H1 (cell line): ENCODE measurements around the gene UBAP1L. TPM values are rescaled to one million over a fixed set of nuclear protein-coding genes. Genes with fewer than 3 reads are reported as not detected.
A peak's percentile ranks its signal among the peaks of the same experiment; 100 is the strongest.

Source experiments
- CTCF ChIA-PET: fragments of 300-600 bp; sonication (Branson Sonifier 250); formaldehyde crosslinking; loops from one replicate; lab custom pipeline; 2021; ENCODE audit not compliant: partially characterized antibody; lab: Charles Lee
- POLR2A ChIA-PET: fragments of 300-600 bp; sonication (Branson Sonifier 250); formaldehyde crosslinking; loops from one replicate; lab custom pipeline; 2021; ENCODE audit warnings: inconsistent platforms; ENCODE audit not compliant: partially characterized antibody; lab: Charles Lee
- DNase-seq, 2 experiments: peaks; one replicate each; pipeline versions ENCODE4 v3.0.0 to v3.0.0-alpha.2; 2010 to 2022; ENCODE audit warnings: low spot score in 2 of 2, low read depth in 1 of 2, mixed read lengths in 1 of 2
- FAIRE-seq: peaks from 2 replicates; lab custom pipeline; 2011; peaks lifted over from hg19 to GRCh38; lab: Jason Lieb, UNC
- H2AFZ ChIP-seq: 2 replicates; pipeline ENCODE4 v1.8.1; 2012; ENCODE audit warnings: low read length, inconsistent platforms
- H2AK5ac ChIP-seq: 2 replicates; pipeline ENCODE4 v1.6.1; 2013; ENCODE audit warnings: low read depth, low read length
- H2BK120ac ChIP-seq: replicated peaks from 2 replicates; pipeline ENCODE3; 2013; ENCODE audit warnings: low read depth, low read length, inconsistent platforms
- H2BK12ac ChIP-seq: 2 replicates; pipeline ENCODE4 v1.6.1; 2013; ENCODE audit warnings: low read depth, low read length
- H2BK15ac ChIP-seq: 2 replicates; pipeline ENCODE4 v1.6.1; 2013; ENCODE audit warnings: low read length
- H2BK20ac ChIP-seq: 2 replicates; pipeline ENCODE4 v1.6.1; 2013; ENCODE audit warnings: low read length
- H2BK5ac ChIP-seq: 2 replicates; pipeline ENCODE4 v1.6.1; 2013; ENCODE audit warnings: low read depth, low read length
- H3K14ac ChIP-seq: 2 replicates; pipeline ENCODE4 v1.6.1; 2013; ENCODE audit warnings: inconsistent platforms; ENCODE audit not compliant: insufficient read length
- H3K18ac ChIP-seq: 2 replicates; pipeline ENCODE4 v1.6.1; 2013; ENCODE audit warnings: low read length; ENCODE audit errors: extremely low read depth
- H3K23ac ChIP-seq: 2 replicates; pipeline ENCODE4 v1.6.1; 2013; ENCODE audit warnings: inconsistent platforms; ENCODE audit not compliant: insufficient read length
- H3K23me2 ChIP-seq: 2 replicates; pipeline ENCODE4 v1.6.1; 2013; ENCODE audit warnings: low read depth, low read length
- H3K27ac ChIP-seq: 2 replicates; pipeline ENCODE4 v1.6.1; 2011; ENCODE audit warnings: low read depth, low read length, inconsistent platforms
- H3K27me3 ChIP-seq, 4 experiments: replicated peaks in 1 of 4; 1 replicate in 1 of 4; 2 replicates in 3 of 4; pipeline versions ENCODE4 v1.6.1 to v1.8.1; 2011 to 2013; ENCODE audit warnings: low read length in 3 of 4, mild to moderate bottlenecking in 3 of 4, inconsistent platforms in 2 of 4, mixed read lengths in 2 of 4, moderate library complexity in 1 of 4; ENCODE audit not compliant: control insufficient read depth in 3 of 4, insufficient read depth in 3 of 4; ENCODE audit errors: extremely low read depth in 1 of 4
- H3K36me3 ChIP-seq, 4 experiments: 2 replicates each; pipeline versions ENCODE4 v1.6.1 to v1.8.1; 2011 to 2013; ENCODE audit warnings: mild to moderate bottlenecking in 4 of 4, low read length in 3 of 4, moderate library complexity in 2 of 4, control low read depth in 1 of 4, inconsistent platforms in 1 of 4; ENCODE audit not compliant: insufficient read depth in 4 of 4, control insufficient read depth in 2 of 4
- H3K4ac ChIP-seq: replicated peaks from 2 replicates; pipeline ENCODE3; 2013; ENCODE audit warnings: low read length, low read depth, mixed read lengths, inconsistent platforms; ENCODE audit not compliant: insufficient read length
- H3K4me1 ChIP-seq, 4 experiments: replicated peaks in 1 of 4; 1 replicate in 1 of 4; 2 replicates in 3 of 4; pipeline versions ENCODE4 v1.6.1 to v1.8.1; 2011 to 2013; ENCODE audit warnings: low read length in 3 of 4, inconsistent platforms in 2 of 4, mixed read lengths in 1 of 4; ENCODE audit not compliant: insufficient read depth in 4 of 4, control insufficient read depth in 3 of 4
- H3K4me2 ChIP-seq, 2 experiments: 2 replicates each; pipeline versions ENCODE4 v1.6.1 to v1.8.1; 2011 to 2013; ENCODE audit warnings: low read depth in 2 of 2, low read length in 2 of 2, control low read depth in 1 of 2, inconsistent platforms in 1 of 2, mild to moderate bottlenecking in 1 of 2; ENCODE audit not compliant: insufficient read depth in 1 of 2
- H3K4me3 ChIP-seq, 4 experiments: fragments of 200-600, 300-600 bp in 1 of 4; sonication (generic), shearing (Covaris generic), sonication (Bioruptor Twin) in 1 of 4; 2 replicates each; pipeline versions ENCODE4 v1.5.1 to v1.8.1; 2011 to 2016; ENCODE audit warnings: low read length in 4 of 4, low read depth in 3 of 4, control low read depth in 2 of 4, inconsistent platforms in 2 of 4, mild to moderate bottlenecking in 2 of 4, mixed read lengths in 1 of 4, moderate library complexity in 1 of 4; ENCODE audit not compliant: insufficient read depth in 2 of 4; ENCODE audit errors: extremely low read depth in 1 of 4
- H3K56ac ChIP-seq: replicated peaks from 2 replicates; pipeline ENCODE3; 2013; ENCODE audit warnings: low read depth, mild to moderate bottlenecking, mixed read lengths, low read length, inconsistent platforms; ENCODE audit not compliant: insufficient read length
- H3K79me1 ChIP-seq: 2 replicates; pipeline ENCODE4 v1.6.1; 2013; ENCODE audit warnings: low read depth, low read length, control low read depth
- H3K79me2 ChIP-seq, 2 experiments: 2 replicates each; pipeline versions ENCODE4 v1.6.1 to v1.8.1; 2012 to 2013; ENCODE audit warnings: low read length in 2 of 2, mild to moderate bottlenecking in 2 of 2, inconsistent platforms in 1 of 2; ENCODE audit not compliant: insufficient read depth in 2 of 2, control insufficient read depth in 1 of 2
- H3K9ac ChIP-seq, 4 experiments: replicated peaks in 1 of 4; 1 replicate in 1 of 4; 2 replicates in 3 of 4; pipeline versions ENCODE4 v1.6.1 to v1.8.1; 2011 to 2013; ENCODE audit warnings: low read depth in 3 of 4, low read length in 3 of 4, control low read depth in 2 of 4, mild to moderate bottlenecking in 2 of 4, moderate library complexity in 2 of 4, inconsistent platforms in 1 of 4; ENCODE audit errors: extremely low read depth in 1 of 4
- H3K9me3 ChIP-seq, 2 experiments: 2 replicates each; pipeline versions ENCODE4 v1.6.1 to v1.8.1; 2012 to 2013; ENCODE audit warnings: mild to moderate bottlenecking in 2 of 2, moderate library complexity in 2 of 2, control low read depth in 1 of 2, inconsistent platforms in 1 of 2, low read depth in 1 of 2, low read length in 1 of 2, mixed read lengths in 1 of 2; ENCODE audit not compliant: insufficient read depth in 2 of 2
- H4K20me1 ChIP-seq, 2 experiments: replicated peaks in 1 of 2; 2 replicates each; pipeline versions ENCODE3 to v1.8.1; 2011 to 2013; ENCODE audit warnings: inconsistent platforms in 2 of 2, low read length in 2 of 2, mild to moderate bottlenecking in 1 of 2; ENCODE audit not compliant: insufficient read depth in 2 of 2, control insufficient read depth in 1 of 2
- H4K5ac ChIP-seq: 2 replicates; pipeline ENCODE4 v1.6.1; 2013; ENCODE audit warnings: low read length, low read depth, mixed read lengths, inconsistent platforms; ENCODE audit not compliant: insufficient read length
- H4K8ac ChIP-seq: 2 replicates; pipeline ENCODE4 v1.8.0; 2013; ENCODE audit warnings: mild to moderate bottlenecking, moderate library complexity, low read length, inconsistent platforms; ENCODE audit not compliant: insufficient read depth; ENCODE audit errors: extremely low read depth
- H4K91ac ChIP-seq: replicated peaks from 2 replicates; pipeline ENCODE3; 2013; ENCODE audit warnings: low read length, mixed read lengths, inconsistent platforms; ENCODE audit not compliant: insufficient read length
- CEBPB ChIP-seq: IDR thresholded peaks from 2 replicates; pipeline ENCODE4 v1.6.1; 2012; ENCODE audit warnings: low read depth, low read length
- EZH2 ChIP-seq: fragments of 200-600 bp; sonication (generic); IDR thresholded peaks from 2 replicates; pipeline ENCODE4 v1.7.1; 2012; ENCODE audit warnings: low read depth, mild to moderate bottlenecking, moderate library complexity, low read length, inconsistent platforms; ENCODE audit not compliant: severe bottlenecking
- JUND ChIP-seq: IDR thresholded peaks from 2 replicates; pipeline ENCODE4 v1.6.1; 2011; ENCODE audit warnings: mild to moderate bottlenecking, improper control_type of control experiment, low read length
- NANOG ChIP-seq: IDR thresholded peaks from 2 replicates; pipeline ENCODE4 v1.6.1; 2011; ENCODE audit warnings: low read length, low read depth, mild to moderate bottlenecking, inconsistent platforms; ENCODE audit not compliant: insufficient read depth, poor library complexity, severe bottlenecking
- RBBP5 ChIP-seq: IDR thresholded peaks from 2 replicates; pipeline ENCODE4 v1.7.1; 2012; ENCODE audit warnings: low read depth, mild to moderate bottlenecking, inconsistent platforms, low read length, moderate library complexity, borderline replicate concordance
- SIN3A ChIP-seq, 2 experiments: IDR thresholded peaks in 1 of 2; conservative IDR thresholded peaks in 1 of 2; 2 replicates each; pipeline ENCODE4 v1.6.1; 2011 to 2012; ENCODE audit warnings: low read length in 2 of 2, improper control_type of control experiment in 1 of 2, low read depth in 1 of 2, mild to moderate bottlenecking in 1 of 2
- SIRT6 ChIP-seq: IDR thresholded peaks from one replicate; pipeline ENCODE4 v1.7.1; 2012; ENCODE audit warnings: low read length, inconsistent platforms
- TAF7 ChIP-seq: optimal IDR thresholded peaks from 2 replicates; pipeline ENCODE3; 2011; ENCODE audit warnings: low read depth, mild to moderate bottlenecking, inconsistent platforms, low read length, moderate library complexity, borderline replicate concordance
- YY1 ChIP-seq: IDR thresholded peaks from 2 replicates; pipeline ENCODE4 v1.6.1; 2011; ENCODE audit warnings: low read depth, mild to moderate bottlenecking, low read length
- WGBS, 2 experiments: shearing (Covaris generic) in 1 of 2; methylation state at CpG; one replicate each; pipeline versions ENCODE4 v1.1.6 to v1.1.7; 2013 to 2015; ENCODE audit warnings: low lambda C conversion rate in 2 of 2, mixed read lengths in 2 of 2, inconsistent platforms in 1 of 2, low coverage in 1 of 2, missing lambda C conversion rate in 1 of 2; ENCODE audit not compliant: insufficient replicate concordance in 2 of 2, insufficient coverage in 1 of 2, insufficient read length in 1 of 2; ENCODE audit errors: extremely low coverage in 1 of 2, missing lambda C conversion rate in 1 of 2; 5-methylcytosine and 5-hydroxymethylcytosine counted together
- polyA plus RNA-seq, 7 experiments: library from polyadenylated mRNA; depleted of rRNA in 3 of 7; stranded (reverse) in 5 of 7; unstranded in 2 of 7; fragments of >200 nt in 5 of 7; fragments of 200-250 nt in 2 of 7; gene quantifications; 1 replicate in 5 of 7; 2 replicates in 1 of 7; 4 replicates in 1 of 7; pipeline versions ENCODE4 v1.2.1 to v1.2.3, GENCODE V29; 2011 to 2013; ENCODE audit warnings: missing spikeins in 2 of 7, mixed read lengths in 2 of 7
- total RNA-seq: library from RNA; stranded (reverse); fragmentation: NEBNext Ultra II Directional; extraction: Animal tissue kit (Norgen Biotek cat#: 25700); gene quantifications from 2 replicates; pipeline ENCODE4 v1.2.1, GENCODE V29; 2021
- TF ChIP-seq, protein P1 (sequence below): IDR thresholded peaks from 2 replicates; pipeline ENCODE4 v1.6.1; 2011; ENCODE audit warnings: low read depth, mild to moderate bottlenecking, low read length; ENCODE audit not compliant: insufficient read depth

The UBAP1L gene
- total and polyA plus RNA-seq, 2 of the 8 experiments (the other 6 are each of a cell fraction or from before 2014, with no cell fraction given), result 0.67 to 1.7 TPM

DNA sequence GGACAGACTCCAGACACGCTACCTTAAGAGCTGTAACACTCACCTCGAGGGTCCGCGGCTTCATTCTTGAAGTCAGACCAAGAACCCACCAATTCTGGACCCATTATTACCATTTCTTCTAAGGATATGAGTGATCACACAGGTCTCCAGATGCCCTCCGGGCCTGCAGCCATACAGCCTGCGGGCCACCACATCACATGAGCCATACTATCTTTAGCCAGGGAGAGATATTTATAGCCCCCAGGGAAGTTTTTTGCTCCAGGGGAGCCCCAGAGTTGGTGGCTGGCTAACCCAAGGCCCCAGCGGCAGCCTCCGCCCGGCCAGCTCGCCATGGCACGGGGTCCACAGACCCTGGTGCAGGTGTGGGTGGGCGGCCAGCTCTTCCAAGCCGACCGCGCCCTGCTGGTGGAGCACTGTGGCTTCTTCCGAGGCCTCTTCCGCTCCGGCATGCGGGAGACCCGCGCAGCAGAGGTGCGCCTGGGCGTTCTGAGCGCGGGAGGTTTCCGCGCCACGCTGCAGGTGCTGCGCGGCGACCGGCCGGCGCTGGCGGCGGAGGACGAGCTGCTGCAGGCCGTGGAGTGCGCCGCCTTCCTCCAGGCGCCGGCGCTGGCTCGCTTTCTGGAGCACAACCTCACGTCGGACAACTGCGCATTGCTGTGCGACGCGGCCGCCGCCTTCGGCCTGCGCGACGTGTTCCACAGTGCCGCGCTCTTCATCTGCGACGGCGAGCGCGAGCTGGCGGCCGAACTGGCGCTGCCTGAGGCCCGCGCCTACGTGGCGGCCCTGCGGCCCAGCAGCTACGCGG is 38.3 kb downstream of the UBAP1L start, which contains the start of gene KBTBD13:
TSS of gene KBTBD13 (plus strand) at position 261 of the 805 bp plus-strand sequence. CDS start at position 331, 70 bp downstream.
- Histone ChIP-seq H3K36me3 (no peaks in the 10 kb centered on the region), H3K9me3 (peaks cover 3% of the 10 kb centered on the region in 2 experiments; a peak in 2 of 4 replicates), H3K27ac (no peak within 1 kb of the TSS), H2AK5ac (no peak within 1 kb of the TSS), H2BK20ac (no peak within 1 kb of the TSS), H3K9ac (no peak within 1 kb of the TSS), H3K56ac (no peak within 1 kb of the TSS), H3K23ac (no peak within 1 kb of the TSS), H3K79me2 (no peaks in the 10 kb centered on the region; a peak in 1 of 4 replicates), H2BK5ac (no peak within 1 kb of the TSS), H2BK15ac (peak within 1 kb of the TSS; percentile 46; the same call in 1 of the 2 replicates), H4K8ac (peak within 1 kb of the TSS; percentile 79; the same call in 1 of the 2 replicates), H3K14ac (no peak within 1 kb of the TSS), H2BK120ac (no peak within 1 kb of the TSS), H2AFZ (no peak within 1 kb of the TSS), H4K5ac (no peak within 1 kb of the TSS), H4K91ac (peak within 1 kb of the TSS; percentile 34), H3K4ac (no peak within 1 kb of the TSS), H2BK12ac (peak within 1 kb of the TSS; percentile 80; the same call in 1 of the 2 replicates), H3K27me3 (peaks cover 0 to 9% (median 4%) of the 10 kb centered on the region in 4 experiments; a peak in 4 of 7 replicates), H3K4me2 (no peak within 1 kb of the TSS), H3K23me2 (no peaks in the 10 kb centered on the region), H3K18ac (peak within 1 kb of the TSS; percentile 60; the same call in 1 of the 2 replicates), H3K4me1 (peaks cover 0 to 3% (median 1%) of the 10 kb centered on the region in 4 experiments; a peak in 6 of 7 replicates), H3K4me3 (no peak within 1 kb of the TSS), H3K79me1 (no peaks in the 10 kb centered on the region), H4K20me1 (no peaks in the 10 kb centered on the region)
- FAIRE-seq (no peak), DNase-seq (no peak)
- ChIA-PET POLR2A (interaction anchor here (0.5 to 14.5 kb wide), 6 partner anchors 8 to 411 kb away, joined by 3 to 93 read pairs (median 4); partner anchors contain the start of genes RASL12 and RNU5B-1), CTCF (interaction anchor here (0.5 to 32.9 kb wide), 11 partner anchors 8 to 84 kb away, joined by 3 to 1213 read pairs (median 11); partner anchors contain the start of genes RASL12 and SLC51B)
- 93% methylated on average over 52 of the region's 73 CpGs; no CpG with 5 or more reads in 1 of the 2 experiments for WGBS, 2 experiments
- TF ChIP-seq JUND (no peak), NANOG (no peak), EZH2 (no peak), RBBP5 (no peak), CEBPB (no peak), SIRT6 (no peak), TAF7 (no peak), SIN3A (conservative IDR thresholded peaks at IDR 0.05 in 1 of 2, IDR thresholded peaks at IDR 0.05 in 1 of 2; ENCODE audit: low read depth in 1 of 2, low read length in 2 of 2) (no peak), YY1 (no peak)
- TF ChIP-seq, protein P1, sequence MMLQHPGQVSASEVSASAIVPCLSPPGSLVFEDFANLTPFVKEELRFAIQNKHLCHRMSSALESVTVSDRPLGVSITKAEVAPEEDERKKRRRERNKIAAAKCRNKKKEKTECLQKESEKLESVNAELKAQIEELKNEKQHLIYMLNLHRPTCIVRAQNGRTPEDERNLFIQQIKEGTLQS, result no peak
